Measurements from ENCODE around the gene ADAMTSL2.

The ADAMTSL2 gene

GRCh38 chr9:133614678-133615077, 80.2 kb downstream of the ADAMTSL2 start:
- H3K9me3 Mint-ChIP-seq = peaks cover under 1% of the 10 kb centered on the region
- peaks cover 85% of the 10 kb centered on the region for H3K27me3 Mint-ChIP-seq (ENCODE audit: low read depth)
- no peak overlapping the region for H3K27ac Mint-ChIP-seq
- no peaks in the 10 kb centered on the region for H3K4me1 Mint-ChIP-seq
- no peak for TF ChIP-seq CTCF (IDR thresholded peaks at IDR 0.05; ENCODE audit: unreplicated experiment in 3 of 3)
- H3K4me3 Mint-ChIP-seq = no peak overlapping the region
- H3K36me3 Mint-ChIP-seq (ENCODE audit: low read depth) = no peaks in the 10 kb centered on the region

- no peak overlapping the region for H3K27ac Mint-ChIP-seq
- TF ChIP-seq CTCF (IDR thresholded peaks at IDR 0.05; ENCODE audit: unreplicated experiment in 3 of 3) = no peak
- H3K36me3 Mint-ChIP-seq (ENCODE audit: low read depth) = no peaks in the 10 kb centered on the region
- no peaks in the 10 kb centered on the region for H3K4me1 Mint-ChIP-seq
- peaks cover 5% of the 10 kb centered on the region for H3K9me3 Mint-ChIP-seq
- H3K4me3 Mint-ChIP-seq = no peak overlapping the region
- H3K27me3 Mint-ChIP-seq (ENCODE audit: low read depth) = peaks cover 85% of the 10 kb centered on the region
Measured at GRCh38 chr9:133615186-133615585, 80.7 kb downstream of the ADAMTSL2 start.

GRCh38 chr9:133615606-133616188, 81.2 kb downstream of the ADAMTSL2 start:
- no peaks in the 10 kb centered on the region for H3K36me3 Mint-ChIP-seq (ENCODE audit: low read depth)
- H3K27ac Mint-ChIP-seq = no peak overlapping the region
- H3K9me3 Mint-ChIP-seq = peaks cover 5% of the 10 kb centered on the region
- H3K4me3 Mint-ChIP-seq = no peak overlapping the region
- H3K27me3 Mint-ChIP-seq (ENCODE audit: low read depth) = peaks cover 83% of the 10 kb centered on the region
- H3K4me1 Mint-ChIP-seq = no peaks in the 10 kb centered on the region
- TF ChIP-seq CTCF (IDR thresholded peaks at IDR 0.05; ENCODE audit: unreplicated experiment in 3 of 3) = no peak

- H3K4me3 Mint-ChIP-seq = no peak overlapping the region
- no peaks in the 10 kb centered on the region for H3K4me1 Mint-ChIP-seq
- no peak overlapping the region for H3K27ac Mint-ChIP-seq
- no peaks in the 10 kb centered on the region for H3K36me3 Mint-ChIP-seq (ENCODE audit: low read depth)
- H3K9me3 Mint-ChIP-seq = peaks cover 5% of the 10 kb centered on the region
- peaks cover 82% of the 10 kb centered on the region for H3K27me3 Mint-ChIP-seq (ENCODE audit: low read depth)
- TF ChIP-seq CTCF (IDR thresholded peaks at IDR 0.05; ENCODE audit: unreplicated experiment in 3 of 3) = no peak
Measured at GRCh38 chr9:133616643-133617405, 82.3 kb downstream of the ADAMTSL2 start.

- Mint-ChIP-seq H3K9me3 (peaks cover 5% of the 10 kb centered on the region), H3K4me3 (no peak overlapping the region), H3K36me3 (ENCODE audit: low read depth) (no peaks in the 10 kb centered on the region), H3K4me1 (no peaks in the 10 kb centered on the region), H3K27me3 (ENCODE audit: low read depth) (peaks cover 77% of the 10 kb centered on the region), H3K27ac (no peak overlapping the region)
- TF ChIP-seq CTCF (IDR thresholded peaks at IDR 0.05; ENCODE audit: unreplicated experiment in 3 of 3) = no peak
Measured at GRCh38 chr9:133618726-133619125, 84.2 kb downstream of the ADAMTSL2 start.

- no peak for TF ChIP-seq CTCF (IDR thresholded peaks at IDR 0.05; ENCODE audit: unreplicated experiment in 3 of 3)
- Mint-ChIP-seq H3K27ac (no peak overlapping the region), H3K36me3 (ENCODE audit: low read depth) (no peaks in the 10 kb centered on the region), H3K4me1 (no peaks in the 10 kb centered on the region), H3K4me3 (no peak overlapping the region), H3K9me3 (peaks cover 10% of the 10 kb centered on the region), H3K27me3 (ENCODE audit: low read depth) (peaks cover 68% of the 10 kb centered on the region)
Measured at GRCh38 chr9:133619791-133620190, 85.3 kb downstream of the ADAMTSL2 start.
